HG02571 (cell line): ENCODE results near the gene CAPN10.
"Not testable (repeated sequence)": the region's sequence is repeated elsewhere in the genome, so short reads cannot be mapped to it uniquely, and the experiment has no call there.

ENCODE experiments used
- ATAC-seq: cut with Tn5 transposase; IDR thresholded peaks from one replicate; pipeline ENCODE4 v1.9.1; 2021; ENCODE audit warnings: mild to moderate bottlenecking, moderate library complexity; ENCODE audit not compliant: unreplicated experiment

Gene CAPN10

GRCh38 chr2:240563231-240563630 lies 23.3 kb upstream of the CAPN10 start:
- ATAC-seq = not testable (repeated sequence)

GRCh38 chr2:240563951-240564560 lies 22.5 kb upstream of the CAPN10 start:
- ATAC-seq = no peak

- ATAC-seq = no peak
Measured at GRCh38 chr2:240564561-240565332, 21.8 kb upstream of the CAPN10 start.

- peak; percentile 32 for ATAC-seq
Measured at GRCh38 chr2:240565333-240566202, 21.0 kb upstream of the CAPN10 start.

- ATAC-seq = peak; percentile 41
Measured at GRCh38 chr2:240566203-240567136, 20.1 kb upstream of the CAPN10 start.

- no peak for ATAC-seq
Measured at GRCh38 chr2:240567137-240567871, 19.2 kb upstream of the CAPN10 start.

GRCh38 chr2:240567872-240568677 lies 18.5 kb upstream of the CAPN10 start, which contains the start of gene RNPEPL1:
RNPEPL1 (plus strand) TSS chr2:240568484; CDS start chr2:240568587, 103 bp downstream.
- peak; percentile 27 for ATAC-seq

- ATAC-seq = peak; percentile 2
Measured at GRCh38 chr2:240568678-240569522, 17.6 kb upstream of the CAPN10 start.

- ATAC-seq = no peak
Measured at GRCh38 chr2:240569523-240569997, 17.0 kb upstream of the CAPN10 start.

GRCh38 chr2:240569998-240570530 lies 16.5 kb upstream of the CAPN10 start:
- ATAC-seq = no peak

- no peak for ATAC-seq
Measured at GRCh38 chr2:240570531-240571313, 15.8 kb upstream of the CAPN10 start.

GRCh38 chr2:240571314-240571973 lies 15.1 kb upstream of the CAPN10 start:
- no peak for ATAC-seq

- no peak for ATAC-seq
Measured at GRCh38 chr2:240572141-240573031, 14.1 kb upstream of the CAPN10 start.

- ATAC-seq = no peak
Measured at GRCh38 chr2:240573071-240573515, 13.4 kb upstream of the CAPN10 start.
